HG02981 (cell line): ENCODE data around the gene ASPSCR1.

ENCODE experiments used
- ATAC-seq: cut with Tn5 transposase; IDR thresholded peaks from one replicate; pipeline ENCODE4 v1.9.1; 2021; ENCODE audit warnings: mild to moderate bottlenecking, moderate library complexity; ENCODE audit not compliant: unreplicated experiment

Gene ASPSCR1

GRCh38 chr17:82051776-82052637, 74.6 kb downstream of the ASPSCR1 start, which contains the start of the genes GPS1 and RFNG:
TSS of gene GPS1 (plus strand) at chr17:82051898. CDS start at chr17:82051932, 34 bp downstream.
TSS of gene RFNG (minus strand) at chr17:82051811. CDS start at chr17:82051766, 45 bp downstream.
- peak; percentile 52 for ATAC-seq

DNA sequence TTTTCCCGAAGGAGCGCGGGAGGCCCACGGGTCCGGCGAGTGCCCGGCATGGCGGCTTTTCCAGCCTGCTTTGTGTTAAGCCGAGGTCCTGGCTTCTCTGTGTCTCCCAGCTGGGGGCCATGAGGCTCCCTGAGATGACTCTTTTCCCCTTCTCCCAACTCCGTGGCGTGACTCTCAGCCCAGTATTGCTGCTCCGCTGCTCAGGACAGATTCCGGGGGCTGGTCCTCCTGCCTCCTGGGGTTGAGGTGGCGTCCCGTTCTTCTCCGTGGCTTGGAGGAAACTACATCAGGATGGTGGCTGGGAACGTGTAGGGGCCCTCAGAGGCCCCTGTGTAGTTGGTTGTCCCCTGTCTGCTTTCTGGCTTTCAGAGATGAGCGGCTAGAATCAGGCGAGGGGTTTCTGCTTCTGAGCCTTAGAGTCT, 75.2 kb downstream of the ASPSCR1 start:
- ATAC-seq = no peak

DNA sequence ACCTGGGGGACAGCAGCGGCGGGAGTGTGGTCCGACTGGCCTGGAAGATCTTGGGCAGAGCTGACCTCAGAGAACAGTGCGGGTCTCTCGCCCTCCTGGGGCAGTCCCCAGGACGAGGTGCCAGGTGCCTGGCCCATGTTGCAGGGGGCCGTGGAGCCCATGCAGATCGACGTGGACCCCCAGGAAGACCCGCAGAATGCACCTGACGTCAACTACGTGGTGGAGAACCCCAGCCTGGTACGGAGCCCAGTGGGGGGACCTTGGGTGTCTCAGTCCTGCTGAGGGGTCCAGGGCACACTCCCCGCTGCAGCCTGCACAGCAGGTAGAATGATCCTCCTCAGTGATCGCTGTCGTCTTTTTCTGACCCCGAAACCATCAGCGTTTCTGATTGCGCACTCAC, 75.7 kb downstream of the ASPSCR1 start:
- ATAC-seq = no peak

DNA sequence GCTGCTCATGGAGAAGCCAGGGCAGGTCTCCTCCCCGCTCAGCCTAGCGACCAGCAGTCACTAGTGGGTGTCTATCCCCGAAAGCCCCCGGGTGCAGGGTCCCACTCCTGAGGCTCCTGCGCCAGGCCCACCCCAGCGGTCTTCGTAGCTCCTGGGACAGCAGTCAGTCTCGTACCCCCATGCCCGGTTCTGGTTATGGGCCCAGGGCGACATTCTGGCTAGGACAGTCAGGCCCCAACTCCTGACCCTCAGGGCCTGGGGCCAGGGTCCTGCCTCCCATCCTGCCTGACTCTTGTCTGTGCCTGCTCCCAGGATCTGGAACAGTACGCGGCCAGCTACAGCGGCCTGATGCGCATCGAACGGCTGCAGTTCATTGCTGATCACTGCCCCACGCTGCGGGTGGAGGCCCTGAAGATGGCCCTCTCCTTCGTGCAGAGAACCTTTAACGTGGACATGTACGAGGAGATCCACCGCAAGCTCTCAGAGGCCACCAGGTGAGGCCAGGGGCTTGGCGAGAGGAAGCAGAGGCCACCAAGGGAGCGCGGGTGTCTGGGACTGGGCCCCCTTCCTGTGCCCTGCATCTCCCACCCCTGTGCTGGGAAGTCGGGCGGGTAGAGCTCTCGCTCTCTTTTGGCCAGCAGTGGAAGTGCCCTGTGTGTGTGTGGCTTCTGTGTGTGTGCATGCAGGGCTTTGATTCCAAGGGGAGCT, 76.3 kb downstream of the ASPSCR1 start:
- no peak for ATAC-seq

DNA sequence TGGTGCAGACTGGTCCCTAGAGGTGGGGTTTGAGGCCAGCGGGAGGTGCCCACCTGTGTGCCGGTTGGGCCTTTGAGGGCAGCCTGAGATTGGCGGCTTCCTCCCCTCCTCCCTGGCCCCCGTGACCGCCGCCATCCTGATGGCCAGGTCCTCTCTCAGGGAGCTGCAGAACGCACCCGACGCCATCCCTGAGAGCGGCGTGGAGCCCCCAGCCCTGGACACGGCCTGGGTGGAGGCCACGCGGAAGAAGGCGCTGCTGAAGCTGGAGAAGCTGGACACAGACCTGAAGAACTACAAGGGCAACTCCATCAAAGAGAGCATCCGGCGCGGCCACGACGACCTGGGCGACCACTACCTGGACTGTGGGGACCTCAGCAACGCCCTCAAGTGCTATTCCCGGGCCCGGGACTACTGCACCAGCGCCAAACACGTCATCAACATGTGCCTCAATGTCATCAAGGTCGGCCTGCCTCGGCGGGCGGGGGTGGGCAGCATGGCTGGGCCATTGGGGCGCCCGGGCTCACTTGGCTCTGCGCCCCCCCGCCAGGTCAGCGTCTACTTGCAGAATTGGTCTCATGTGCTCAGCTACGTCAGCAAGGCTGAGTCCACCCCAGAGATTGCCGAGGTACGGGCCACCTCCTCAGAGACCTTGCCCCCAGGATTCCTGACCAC, 77.1 kb downstream of the ASPSCR1 start:
- ATAC-seq = no peak

DNA sequence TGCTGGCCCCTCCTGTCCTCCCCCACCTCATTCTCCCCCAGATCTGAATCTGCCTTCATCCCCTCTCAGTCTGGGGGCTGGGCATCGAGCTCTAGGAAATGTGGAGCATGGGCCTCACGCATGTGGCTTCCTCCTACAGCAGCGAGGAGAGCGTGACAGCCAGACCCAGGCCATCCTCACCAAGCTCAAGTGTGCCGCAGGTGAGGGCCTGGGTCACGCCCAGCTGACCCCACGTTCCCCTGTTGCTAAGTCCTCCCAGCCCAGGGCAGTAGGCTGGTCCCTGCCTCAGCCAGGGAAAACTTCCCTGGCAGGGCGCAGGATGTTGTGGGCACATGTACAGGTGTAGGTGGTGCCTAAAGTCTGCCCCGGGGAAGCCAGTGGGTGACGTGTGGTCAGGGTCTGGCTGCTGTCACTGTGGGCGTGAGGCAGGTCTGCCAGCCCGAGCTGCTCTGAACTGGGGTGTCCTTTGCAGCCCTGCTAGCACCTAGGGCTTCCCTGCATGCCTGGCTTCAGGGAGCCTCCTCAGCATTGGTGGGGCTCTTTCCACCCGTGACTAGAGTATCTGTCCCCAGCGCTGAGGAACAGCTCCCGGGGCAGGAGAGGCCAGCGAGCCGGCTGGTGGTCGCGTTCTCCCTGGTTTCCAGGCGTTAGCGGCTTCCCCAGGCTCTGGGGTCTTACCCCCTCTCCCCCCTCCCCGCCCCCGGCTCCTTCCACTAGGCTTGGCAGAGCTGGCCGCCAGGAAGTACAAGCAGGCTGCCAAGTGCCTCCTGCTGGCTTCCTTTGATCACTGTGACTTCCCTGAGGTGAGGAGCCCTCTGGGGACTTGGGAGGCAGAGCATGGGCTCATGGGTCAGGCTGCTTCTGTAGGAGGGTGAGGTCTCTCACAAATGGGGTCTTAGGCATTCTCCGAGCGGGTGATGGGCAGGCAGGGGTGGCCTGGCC, 77.9 kb downstream of the ASPSCR1 start:
- ATAC-seq = no peak

GRCh38 chr17:82055965-82056728, 78.7 kb downstream of the ASPSCR1 start:
- no peak for ATAC-seq

- no peak for ATAC-seq
Measured at GRCh38 chr17:82056729-82057621, 79.5 kb downstream of the ASPSCR1 start.

DNA sequence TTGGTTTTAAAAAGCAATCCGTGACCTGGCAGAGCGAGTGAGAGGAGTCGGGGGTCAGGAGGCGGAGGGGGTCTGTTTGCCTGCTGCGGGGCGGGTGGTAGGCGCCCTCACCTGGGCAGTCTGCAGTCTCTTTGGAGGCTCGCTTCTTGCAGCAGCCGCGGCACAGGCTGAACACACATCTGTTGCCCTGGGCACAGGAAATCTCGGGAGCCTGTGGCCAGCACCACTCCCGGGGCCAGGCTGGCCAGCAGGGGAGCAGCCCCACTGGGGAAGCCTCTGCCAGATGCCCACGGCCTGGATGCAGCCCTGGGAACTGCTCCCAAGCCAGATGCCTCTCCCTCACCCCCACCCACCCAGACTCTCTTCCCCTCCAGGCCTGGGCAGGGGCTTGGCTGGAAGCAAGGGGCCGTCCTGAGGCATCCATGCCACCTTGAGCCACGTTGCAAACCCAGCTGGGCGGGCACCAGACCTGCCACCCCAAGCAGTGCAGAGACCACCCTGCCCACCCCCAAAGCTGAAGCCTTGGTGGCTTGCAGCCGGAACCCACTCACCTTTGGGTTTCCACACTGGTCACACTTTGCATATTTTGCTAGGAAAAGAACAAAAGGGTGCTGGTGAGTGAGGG, 80.9 kb downstream of the ASPSCR1 start:
- no peak for ATAC-seq

- ATAC-seq = no peak
Measured at GRCh38 chr17:82058855-82059249, 81.4 kb downstream of the ASPSCR1 start.

GRCh38 chr17:82059272-82060000, 82.0 kb downstream of the ASPSCR1 start:
- no peak for ATAC-seq

- no peak for ATAC-seq
Measured at GRCh38 chr17:82060001-82060380, 82.6 kb downstream of the ASPSCR1 start.

DNA sequence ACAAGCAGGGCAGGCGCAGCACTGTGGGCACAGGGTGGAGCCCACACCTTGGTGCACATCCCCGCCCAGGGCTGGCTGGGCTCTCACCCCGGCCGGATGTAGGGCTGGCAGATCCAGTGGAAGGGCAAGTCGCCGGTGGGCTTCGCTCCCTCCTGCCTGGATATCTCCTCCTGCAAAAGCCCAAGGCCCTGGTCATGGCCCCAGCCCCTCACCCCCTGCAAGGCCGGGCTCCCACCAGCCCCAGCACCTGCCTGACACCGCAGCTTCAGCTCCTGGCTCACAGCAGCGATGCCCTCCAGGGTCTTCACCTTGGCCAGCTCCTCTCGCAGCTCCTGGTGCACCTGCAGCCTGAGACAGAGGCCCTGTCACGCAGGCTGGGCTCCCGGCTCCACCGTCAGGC, 83.2 kb downstream of the ASPSCR1 start:
- ATAC-seq = no peak

- no peak for ATAC-seq
Measured at GRCh38 chr17:82061047-82061925, 83.9 kb downstream of the ASPSCR1 start.

GRCh38 chr17:82062076-82062983, 84.9 kb downstream of the ASPSCR1 start:
- no peak for ATAC-seq

DNA sequence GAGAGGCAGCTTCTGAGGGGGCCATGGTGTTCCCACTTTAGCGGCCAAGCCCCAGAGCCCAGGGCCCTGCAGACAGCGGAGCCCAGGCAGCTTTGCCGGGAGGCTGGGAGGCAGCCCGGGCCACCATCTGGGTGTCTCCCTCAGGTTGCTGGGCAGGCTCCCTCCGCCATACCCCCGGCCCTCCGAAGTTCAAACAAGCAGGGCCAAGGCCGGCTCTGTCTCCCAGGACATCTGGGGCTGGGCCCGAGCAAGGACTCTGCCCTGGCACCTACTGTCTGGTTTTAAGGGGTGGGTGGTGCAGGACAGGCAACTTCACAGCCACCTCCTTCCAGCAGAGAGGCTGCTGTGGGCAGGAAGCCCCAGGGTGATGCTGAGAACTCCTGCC, 85.5 kb downstream of the ASPSCR1 start:
- no peak for ATAC-seq
